Astrocyte (in vitro differentiated cells and primary cell): ENCODE data around the gene DNAJB4.

Experiments used
- CTCF ChIP-seq: IDR thresholded peaks from 2 replicates; pipeline ENCODE4 v1.5.1; 2011; ENCODE audit warnings: low read depth, mild to moderate bottlenecking, inconsistent platforms, low read length, moderate library complexity; ENCODE audit not compliant: insufficient read depth
- EZH2 ChIP-seq: IDR thresholded peaks from 2 replicates; pipeline ENCODE4 v1.6.1; 2012; ENCODE audit warnings: mild to moderate bottlenecking, low read length, inconsistent platforms; ENCODE audit not compliant: insufficient read depth

- no peak for TF ChIP-seq CTCF
- TF ChIP-seq EZH2, result no peak
Observed at GRCh38 chr1:77976433-77977076, 28.2 kb upstream of the DNAJB4 start.
